Measurements from ENCODE around the gene MYADM.
"Not testable (repeated sequence)": the region's sequence is repeated elsewhere in the genome, so short reads cannot be mapped to it uniquely, and the experiment has no call there.

Gene MYADM

GRCh38 chr19:53867225-53868090 lies at the start of gene MYADM:
Gene MYADM (plus strand): TSS chr19:53867883. CDS start chr19:53873530, 5,647 bp downstream.
- H3K9me3 ChIP-seq (ENCODE audit: control insufficient read depth, insufficient read depth, low read depth, low read length), result no peaks in the 10 kb centered on the region
- no peaks in the 10 kb centered on the region for H3K27me3 ChIP-seq (ENCODE audit: control insufficient read depth, insufficient read depth, low read length)
- H3K9ac ChIP-seq (ENCODE audit: low read length), result peak within 1 kb of the TSS; percentile 100
- H3K4me3 ChIP-seq (ENCODE audit: low read depth, low read length), result peak within 1 kb of the TSS; percentile 99
- peaks cover 18% of the 10 kb centered on the region for H3K36me3 ChIP-seq (ENCODE audit: control insufficient read depth, insufficient read depth, low read length)
- peak within 1 kb of the TSS; percentile 99 for H3K27ac ChIP-seq (ENCODE audit: low read depth, low read length)
- peaks cover 6% of the 10 kb centered on the region for H3K4me1 ChIP-seq (ENCODE audit: control insufficient read depth, insufficient read depth, low read length)

- Histone ChIP-seq H3K27ac (ENCODE audit: low read depth, low read length) (no peak overlapping the region), H3K27me3 (ENCODE audit: control insufficient read depth, insufficient read depth, low read length) (no peaks in the 10 kb centered on the region), H3K4me3 (ENCODE audit: low read depth, low read length) (no peak overlapping the region), H3K36me3 (ENCODE audit: control insufficient read depth, insufficient read depth, low read length) (peaks cover 14% of the 10 kb centered on the region), H3K9me3 (ENCODE audit: control insufficient read depth, insufficient read depth, low read depth, low read length) (no peaks in the 10 kb centered on the region), H3K4me1 (ENCODE audit: control insufficient read depth, insufficient read depth, low read length) (peaks cover under 1% of the 10 kb centered on the region; the same call in 1 of the 2 replicates), H3K9ac (ENCODE audit: low read length) (no peak overlapping the region)
Measured at GRCh38 chr19:53818756-53819155, 48.9 kb upstream of the MYADM start.

GRCh38 chr19:53819861-53820260 lies 47.8 kb upstream of the MYADM start:
- Histone ChIP-seq H3K4me1 (ENCODE audit: control insufficient read depth, insufficient read depth, low read length) (peaks cover 5% of the 10 kb centered on the region), H3K9ac (ENCODE audit: low read length) (no peak overlapping the region), H3K4me3 (ENCODE audit: low read depth, low read length) (no peak overlapping the region), H3K27me3 (ENCODE audit: control insufficient read depth, insufficient read depth, low read length) (no peaks in the 10 kb centered on the region), H3K36me3 (ENCODE audit: control insufficient read depth, insufficient read depth, low read length) (peaks cover 5% of the 10 kb centered on the region), H3K9me3 (ENCODE audit: control insufficient read depth, insufficient read depth, low read depth, low read length) (no peaks in the 10 kb centered on the region), H3K27ac (ENCODE audit: low read depth, low read length) (no peak overlapping the region)

- no peak overlapping the region; the same call in 1 of the 2 replicates for H3K27ac ChIP-seq (ENCODE audit: low read depth, low read length)
- H3K9ac ChIP-seq (ENCODE audit: low read length), result peak overlapping the region; percentile 20
- peaks cover 7% of the 10 kb centered on the region for H3K4me1 ChIP-seq (ENCODE audit: control insufficient read depth, insufficient read depth, low read length)
Measured at GRCh38 chr19:53823380-53824120, 44.1 kb upstream of the MYADM start.

GRCh38 chr19:53824134-53824611 lies 43.5 kb upstream of the MYADM start, which contains the start of gene NLRP12:
Gene NLRP12 (minus strand): TSS chr19:53824314. CDS start chr19:53824174, 140 bp downstream.
- H3K9ac ChIP-seq (ENCODE audit: low read length), result peak within 1 kb of the TSS; percentile 20
- no peak within 1 kb of the TSS; the same call in 1 of the 2 replicates for H3K27ac ChIP-seq (ENCODE audit: low read depth, low read length)
- peaks cover 10% of the 10 kb centered on the region for H3K4me1 ChIP-seq (ENCODE audit: control insufficient read depth, insufficient read depth, low read length)
- no peaks in the 10 kb centered on the region for H3K36me3 ChIP-seq (ENCODE audit: control insufficient read depth, insufficient read depth, low read length)
- no peak within 1 kb of the TSS for H3K4me3 ChIP-seq (ENCODE audit: low read depth, low read length)
- H3K27me3 ChIP-seq (ENCODE audit: control insufficient read depth, insufficient read depth, low read length), result no peaks in the 10 kb centered on the region
- no peaks in the 10 kb centered on the region for H3K9me3 ChIP-seq (ENCODE audit: control insufficient read depth, insufficient read depth, low read depth, low read length)

More at GRCh38 chr19:53823380-53824120, 44.1 kb upstream of the MYADM start:
- Histone ChIP-seq H3K27me3 (ENCODE audit: control insufficient read depth, insufficient read depth, low read length) (no peaks in the 10 kb centered on the region), H3K36me3 (ENCODE audit: control insufficient read depth, insufficient read depth, low read length) (peaks cover 4% of the 10 kb centered on the region; the same call in 1 of the 2 replicates), H3K9me3 (ENCODE audit: control insufficient read depth, insufficient read depth, low read depth, low read length) (no peaks in the 10 kb centered on the region), H3K4me3 (ENCODE audit: low read depth, low read length) (no peak overlapping the region)

GRCh38 chr19:53826876-53827275 lies 40.8 kb upstream of the MYADM start:
- Histone ChIP-seq H3K4me3 (ENCODE audit: low read depth, low read length) (no peak overlapping the region), H3K9ac (ENCODE audit: low read length) (no peak overlapping the region), H3K36me3 (ENCODE audit: control insufficient read depth, insufficient read depth, low read length) (no peaks in the 10 kb centered on the region), H3K27me3 (ENCODE audit: control insufficient read depth, insufficient read depth, low read length) (no peaks in the 10 kb centered on the region), H3K4me1 (ENCODE audit: control insufficient read depth, insufficient read depth, low read length) (peaks cover 23% of the 10 kb centered on the region), H3K27ac (ENCODE audit: low read depth, low read length) (no peak overlapping the region), H3K9me3 (ENCODE audit: control insufficient read depth, insufficient read depth, low read depth, low read length) (no peaks in the 10 kb centered on the region)

- H3K27ac ChIP-seq (ENCODE audit: low read depth, low read length), result no peak overlapping the region
- no peak overlapping the region for H3K9ac ChIP-seq (ENCODE audit: low read length)
- H3K9me3 ChIP-seq (ENCODE audit: control insufficient read depth, insufficient read depth, low read depth, low read length), result no peaks in the 10 kb centered on the region
- H3K4me1 ChIP-seq (ENCODE audit: control insufficient read depth, insufficient read depth, low read length), result peaks cover 23% of the 10 kb centered on the region
- peaks cover 3% of the 10 kb centered on the region; the same call in 1 of the 2 replicates for H3K27me3 ChIP-seq (ENCODE audit: control insufficient read depth, insufficient read depth, low read length)
- no peak overlapping the region for H3K4me3 ChIP-seq (ENCODE audit: low read depth, low read length)
- H3K36me3 ChIP-seq (ENCODE audit: control insufficient read depth, insufficient read depth, low read length), result peaks cover 10% of the 10 kb centered on the region
Measured at GRCh38 chr19:53828531-53828930, 39.2 kb upstream of the MYADM start.

GRCh38 chr19:53832861-53833260 lies 34.8 kb upstream of the MYADM start:
- Histone ChIP-seq H3K36me3 (ENCODE audit: control insufficient read depth, insufficient read depth, low read length) (peaks cover 18% of the 10 kb centered on the region), H3K4me3 (ENCODE audit: low read depth, low read length) (peak overlapping the region; percentile 88), H3K4me1 (ENCODE audit: control insufficient read depth, insufficient read depth, low read length) (peaks cover 23% of the 10 kb centered on the region), H3K9ac (ENCODE audit: low read length) (peak overlapping the region; percentile 98), H3K27ac (ENCODE audit: low read depth, low read length) (peak overlapping the region; percentile 97)
- not testable (repeated sequence) for H3K27me3 ChIP-seq (ENCODE audit: control insufficient read depth, insufficient read depth, low read length); H3K9me3 ChIP-seq (ENCODE audit: control insufficient read depth, insufficient read depth, low read depth, low read length)

GRCh38 chr19:53838446-53838845 lies 29.2 kb upstream of the MYADM start:
- H3K9me3 ChIP-seq (ENCODE audit: control insufficient read depth, insufficient read depth, low read depth, low read length); H3K27me3 ChIP-seq (ENCODE audit: control insufficient read depth, insufficient read depth, low read length); H3K36me3 ChIP-seq (ENCODE audit: control insufficient read depth, insufficient read depth, low read length); H3K4me3 ChIP-seq (ENCODE audit: low read depth, low read length): not testable (repeated sequence)
- Histone ChIP-seq H3K9ac (ENCODE audit: low read length) (peak overlapping the region; percentile 64), H3K4me1 (ENCODE audit: control insufficient read depth, insufficient read depth, low read length) (peaks cover 17% of the 10 kb centered on the region), H3K27ac (ENCODE audit: low read depth, low read length) (peak overlapping the region; percentile 54)

- not testable (repeated sequence) for H3K36me3 ChIP-seq (ENCODE audit: control insufficient read depth, insufficient read depth, low read length); H3K9ac ChIP-seq (ENCODE audit: low read length); H3K9me3 ChIP-seq (ENCODE audit: control insufficient read depth, insufficient read depth, low read depth, low read length); H3K4me3 ChIP-seq (ENCODE audit: low read depth, low read length); H3K27me3 ChIP-seq (ENCODE audit: control insufficient read depth, insufficient read depth, low read length); H3K27ac ChIP-seq (ENCODE audit: low read depth, low read length)
- H3K4me1 ChIP-seq (ENCODE audit: control insufficient read depth, insufficient read depth, low read length), result peaks cover 17% of the 10 kb centered on the region
Measured at GRCh38 chr19:53840241-53840640, 27.4 kb upstream of the MYADM start.

- not testable (repeated sequence) for H3K27me3 ChIP-seq (ENCODE audit: control insufficient read depth, insufficient read depth, low read length); H3K27ac ChIP-seq (ENCODE audit: low read depth, low read length); H3K36me3 ChIP-seq (ENCODE audit: control insufficient read depth, insufficient read depth, low read length); H3K4me3 ChIP-seq (ENCODE audit: low read depth, low read length); H3K9ac ChIP-seq (ENCODE audit: low read length); H3K9me3 ChIP-seq (ENCODE audit: control insufficient read depth, insufficient read depth, low read depth, low read length)
- peaks cover 17% of the 10 kb centered on the region for H3K4me1 ChIP-seq (ENCODE audit: control insufficient read depth, insufficient read depth, low read length)
Measured at GRCh38 chr19:53840914-53841313, 26.8 kb upstream of the MYADM start.

Data from HUES6 (cell line).